Common myeloid progenitor, CD34-positive (primary cell): ENCODE data around the gene ADARB2.

Source experiments
- CTCF ChIA-PET: fragments of 350-600 bp; sonication (Branson Sonifier 250); formaldehyde crosslinking; loops from one replicate; lab custom pipeline; 2021; ENCODE audit warnings: antibody characterized with exemption; lab: Charles Lee
- POLR2A ChIA-PET: fragments of 350-600 bp; sonication (Branson Sonifier 250); formaldehyde crosslinking; loops from one replicate; lab custom pipeline; 2021; ENCODE audit warnings: antibody characterized with exemption; lab: Charles Lee
- DNase-seq, 3 donors: peaks; one replicate each; pipeline versions ENCODE4 v3.0.0 to v3.0.0-alpha.2; 2013
- H3K27ac ChIP-seq, 2 experiments: 1 replicate in 1 of 2; 2 replicates in 1 of 2; pipeline ENCODE4 v1.7.0; 2013; ENCODE audit warnings: inconsistent platforms in 2 of 2, low read length in 2 of 2, mild to moderate bottlenecking in 2 of 2, low read depth in 1 of 2, moderate library complexity in 1 of 2; ENCODE audit not compliant: severe bottlenecking in 2 of 2, insufficient read depth in 1 of 2, poor library complexity in 1 of 2
- H3K27me3 ChIP-seq, 5 experiments: replicated peaks in 2 of 5; 1 replicate in 3 of 5; 2 replicates in 2 of 5; pipeline versions ENCODE4 v1.6.1 to v1.7.0; 2013; ENCODE audit warnings: low read length in 4 of 5, mild to moderate bottlenecking in 2 of 5, moderate library complexity in 2 of 5, inconsistent platforms in 1 of 5; ENCODE audit not compliant: insufficient read depth in 5 of 5, control insufficient read depth in 4 of 5
- H3K36me3 ChIP-seq, 4 experiments: 1 replicate in 2 of 4; 2 replicates in 2 of 4; pipeline versions ENCODE4 v1.6.1 to v1.7.0; 2013; ENCODE audit warnings: low read length in 3 of 4, control low read depth in 1 of 4, mild to moderate bottlenecking in 1 of 4; ENCODE audit not compliant: control insufficient read depth in 4 of 4, insufficient read depth in 4 of 4
- H3K4me1 ChIP-seq, 4 experiments: 1 replicate in 3 of 4; 2 replicates in 1 of 4; pipeline versions ENCODE4 v1.6.1 to v1.7.1; 2013; ENCODE audit warnings: low read length in 3 of 4, mild to moderate bottlenecking in 3 of 4, control low read depth in 1 of 4, inconsistent platforms in 1 of 4, moderate library complexity in 1 of 4; ENCODE audit not compliant: control insufficient read depth in 4 of 4, insufficient read depth in 4 of 4; ENCODE audit errors: control extremely low read depth in 1 of 4
- H3K4me3 ChIP-seq, 7 experiments: 1 replicate in 4 of 7; 2 replicates in 3 of 7; pipeline versions ENCODE4 v1.5.1 to v1.7.0; 2013; ENCODE audit warnings: mild to moderate bottlenecking in 7 of 7, low read length in 6 of 7, moderate library complexity in 6 of 7, inconsistent platforms in 2 of 7, low read depth in 2 of 7, control low read depth in 1 of 7; ENCODE audit not compliant: insufficient read depth in 4 of 7, control insufficient read depth in 1 of 7; ENCODE audit errors: extremely low read depth in 1 of 7
- H3K9me3 ChIP-seq, 5 experiments: 1 replicate in 4 of 5; 2 replicates in 1 of 5; pipeline versions ENCODE4 v1.6.1 to v1.7.1; 2013; ENCODE audit warnings: low read length in 4 of 5, mild to moderate bottlenecking in 2 of 5, inconsistent platforms in 1 of 5, low read depth in 1 of 5, moderate library complexity in 1 of 5; ENCODE audit not compliant: control insufficient read depth in 4 of 5, insufficient read depth in 2 of 5; ENCODE audit errors: control extremely low read depth in 1 of 5
- WGBS: methylation state at CpG from one replicate; pipeline ENCODE4 v1.1.5; 2013; ENCODE audit not compliant: insufficient coverage; 5-methylcytosine and 5-hydroxymethylcytosine counted together

Gene ADARB2

GRCh38 chr10:1169981-1170866, 567.1 kb downstream of the ADARB2 start:
- ChIA-PET POLR2A (no interaction called here), CTCF (no interaction called here)
- H3K27ac ChIP-seq, result no peak overlapping the region

GRCh38 chr10:1169186-1169885, 568.0 kb downstream of the ADARB2 start:
- H3K9me3 ChIP-seq, result peaks cover 0 to 4% (median 0%) of the 10 kb centered on the region in 5 experiments
- 79% methylated on average over 18 of the region's 23 CpGs for WGBS
- H3K27me3 ChIP-seq, result peaks cover 0 to 24% (median 0%) of the 10 kb centered on the region in 5 experiments
- DNase-seq, result no peak
- no peak overlapping the region for H3K27ac ChIP-seq
- ChIA-PET CTCF (no interaction called here), POLR2A (no interaction called here)
- H3K4me3 ChIP-seq, result no peak overlapping the region
- H3K36me3 ChIP-seq, result no peaks in the 10 kb centered on the region
- no peaks in the 10 kb centered on the region for H3K4me1 ChIP-seq

More at GRCh38 chr10:1169981-1170866, 567.1 kb downstream of the ADARB2 start:
- H3K9me3 ChIP-seq, result no peaks in the 10 kb centered on the region
- H3K4me1 ChIP-seq, result no peaks in the 10 kb centered on the region
- WGBS, result 83% methylated on average over 20 of the region's 22 CpGs
- DNase-seq, result no peak
- H3K36me3 ChIP-seq, result no peaks in the 10 kb centered on the region
- no peak overlapping the region for H3K4me3 ChIP-seq
- peaks cover 0 to 24% (median 0%) of the 10 kb centered on the region in 5 experiments for H3K27me3 ChIP-seq

- 92% methylated on average over 13 of the region's 13 CpGs for WGBS
- ChIA-PET POLR2A (no interaction called here), CTCF (no interaction called here)
- Histone ChIP-seq H3K4me1 (no peaks in the 10 kb centered on the region), H3K4me3 (no peak overlapping the region), H3K27me3 (peaks cover 0 to 24% (median 0%) of the 10 kb centered on the region in 5 experiments), H3K27ac (no peak overlapping the region), H3K9me3 (peaks cover 0 to 4% (median 0%) of the 10 kb centered on the region in 5 experiments), H3K36me3 (no peaks in the 10 kb centered on the region)
- no peak for DNase-seq
These were observed 568.6 kb downstream of the ADARB2 start for GRCh38 chr10:1168763-1169162.

DNA sequence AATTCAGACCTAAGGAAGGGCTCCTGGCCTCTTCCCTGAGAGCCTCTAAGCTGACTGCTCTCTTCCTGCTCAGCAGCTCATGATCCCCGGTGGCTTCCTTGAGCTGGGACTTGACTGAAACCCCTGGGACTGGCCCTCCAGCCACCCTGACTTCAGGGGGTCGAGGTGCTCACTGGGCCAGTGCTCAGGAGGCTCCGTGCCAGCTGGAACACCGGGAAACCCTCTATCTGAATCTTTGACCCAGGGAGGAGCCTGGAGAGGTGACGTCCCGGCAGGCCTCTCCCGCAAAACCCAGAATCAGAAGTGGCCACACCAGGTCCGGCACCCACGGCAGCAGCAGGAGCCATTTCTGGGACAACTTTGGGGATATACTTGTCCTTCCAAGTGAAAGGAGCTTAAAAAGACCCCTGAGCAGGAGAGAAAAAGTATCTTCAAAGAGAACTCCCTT, 570.5 kb downstream of the ADARB2 start:
- POLR2A ChIA-PET, result no interaction called here
- DNase-seq, result no peak
- H3K9me3 ChIP-seq, result peaks cover 0 to 4% (median 0%) of the 10 kb centered on the region in 5 experiments
- WGBS, result 98% methylated on average over 9 of the region's 9 CpGs
- H3K36me3 ChIP-seq, result no peaks in the 10 kb centered on the region
- H3K27ac ChIP-seq, result no peak overlapping the region
- H3K4me1 ChIP-seq, result no peaks in the 10 kb centered on the region
- CTCF ChIA-PET, result no interaction called here
- H3K4me3 ChIP-seq, result no peak overlapping the region
- H3K27me3 ChIP-seq, result peaks cover 0 to 17% (median 0%) of the 10 kb centered on the region in 5 experiments

DNA sequence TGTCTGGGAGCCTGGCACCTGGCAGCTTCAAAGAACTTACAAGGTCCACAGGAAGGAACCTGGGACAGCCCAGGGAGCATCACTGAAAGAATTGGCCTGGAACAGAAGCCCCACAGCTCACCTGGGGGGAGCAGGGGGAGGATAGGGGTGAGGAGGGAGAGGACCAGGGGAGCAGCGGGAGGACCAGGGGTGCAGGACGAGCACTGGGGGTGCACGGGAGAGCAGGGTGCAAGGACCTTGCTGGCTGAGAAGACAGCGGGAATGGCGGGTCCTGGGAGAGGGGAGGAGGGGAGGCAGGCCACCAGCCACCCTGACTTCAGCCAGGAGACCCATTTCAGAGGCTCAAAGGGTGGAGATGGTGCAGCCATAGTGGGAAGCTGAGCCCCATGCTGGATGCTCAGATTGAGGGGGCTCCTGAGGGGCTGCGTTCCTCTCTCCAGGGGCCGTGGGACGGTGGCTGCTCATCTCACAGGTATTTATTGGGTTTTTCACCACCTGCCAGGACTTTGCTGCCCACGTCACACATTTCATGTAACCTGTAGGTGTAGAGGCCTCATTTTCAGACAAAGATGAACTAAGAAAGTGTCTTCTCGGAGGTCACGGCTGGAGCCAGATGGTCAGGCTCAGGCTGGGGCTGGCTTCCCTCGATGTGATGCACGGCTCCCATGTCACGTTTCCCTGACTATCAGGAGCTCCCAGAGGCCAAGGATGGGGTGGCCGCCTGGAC, 571.1 kb downstream of the ADARB2 start:
- Histone ChIP-seq H3K27me3 (peaks cover 0 to 13% (median 0%) of the 10 kb centered on the region in 5 experiments), H3K36me3 (no peaks in the 10 kb centered on the region), H3K27ac (no peak overlapping the region), H3K9me3 (peaks cover 0 to 4% (median 0%) of the 10 kb centered on the region in 5 experiments), H3K4me1 (no peaks in the 10 kb centered on the region), H3K4me3 (no peak overlapping the region)
- no peak for DNase-seq
- CTCF ChIA-PET, result no interaction called here
- POLR2A ChIA-PET, result no interaction called here
- WGBS, result 90% methylated on average over 11 of the region's 15 CpGs

DNA sequence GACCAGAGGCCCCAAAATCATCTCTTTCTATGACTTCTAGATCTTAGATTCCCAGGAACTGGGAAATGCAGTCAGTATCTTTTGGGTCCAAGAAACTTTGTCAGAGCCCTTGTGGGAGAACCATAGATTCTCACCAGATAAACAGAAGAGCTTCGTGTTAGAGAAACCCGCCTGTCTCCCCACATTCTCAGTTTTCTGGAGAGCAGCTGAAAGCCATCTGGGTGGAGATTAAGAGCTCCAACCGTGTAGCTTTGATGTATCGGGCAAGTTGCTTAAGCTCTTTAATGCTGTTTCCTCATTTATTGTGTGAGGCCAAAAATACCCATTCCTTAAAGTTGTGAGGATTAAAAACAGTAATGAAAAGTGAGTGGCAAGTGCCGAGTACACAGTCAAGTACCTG, 573.5 kb downstream of the ADARB2 start:
- H3K4me3 ChIP-seq, result no peak overlapping the region
- CTCF ChIA-PET, result no interaction called here
- WGBS, result 93% methylated on average over 2 of the region's 5 CpGs
- peaks cover 0 to 4% (median 0%) of the 10 kb centered on the region in 5 experiments for H3K9me3 ChIP-seq
- DNase-seq, result no peak
- H3K4me1 ChIP-seq, result no peaks in the 10 kb centered on the region
- no peaks in the 10 kb centered on the region for H3K36me3 ChIP-seq
- peaks cover 0 to 13% (median 0%) of the 10 kb centered on the region in 5 experiments for H3K27me3 ChIP-seq
- H3K27ac ChIP-seq, result no peak overlapping the region
- POLR2A ChIA-PET, result no interaction called here
